Parathyroid adenoma (tissue), 2 donors: ENCODE measurements around the gene FKBP2.

ENCODE experiments used
- H2AFZ ChIP-seq: fragments of 300-600 bp; sonication (generic); one replicate; pipeline ENCODE4 v1.7.0; 2017; ENCODE audit warnings: antibody characterized with exemption, mild to moderate bottlenecking
- H3K27ac ChIP-seq: fragments of 300-600 bp; sonication (generic); one replicate; pipeline ENCODE4 v1.7.0; 2017
- H3K27me3 ChIP-seq: fragments of 300-600 bp; sonication (generic); one replicate; pipeline ENCODE4 v1.7.0; 2017; ENCODE audit warnings: low read length; ENCODE audit not compliant: control insufficient read depth, insufficient read depth
- H3K36me3 ChIP-seq: fragments of 300-600 bp; sonication (generic); one replicate; pipeline ENCODE4 v1.7.0; 2017; ENCODE audit warnings: low read length; ENCODE audit not compliant: control insufficient read depth, insufficient read depth
- H3K4me1 ChIP-seq: fragments of 300-600 bp; sonication (generic); one replicate; pipeline ENCODE4 v1.7.0; 2017; ENCODE audit warnings: control low read depth
- H3K4me2 ChIP-seq: fragments of 300-600 bp; sonication (generic); one replicate; pipeline ENCODE4 v1.7.0; 2017; ENCODE audit warnings: low read length
- H3K4me3 ChIP-seq: fragments of 300-600 bp; sonication (generic); one replicate; pipeline ENCODE4 v1.7.0; 2017; ENCODE audit warnings: low read depth, low read length
- H3K79me2 ChIP-seq: fragments of 300-600 bp; sonication (generic); one replicate; pipeline ENCODE4 v1.7.0; 2017; ENCODE audit warnings: control low read depth
- H3K9ac ChIP-seq: fragments of 300-600 bp; sonication (generic); one replicate; pipeline ENCODE4 v1.7.0; 2017; ENCODE audit warnings: mild to moderate bottlenecking
- H3K9me3 ChIP-seq: fragments of 300-600 bp; sonication (generic); one replicate; pipeline ENCODE4 v1.7.0; 2017; ENCODE audit warnings: low read length; ENCODE audit not compliant: control insufficient read depth
- TF ChIP-seq, protein P1 (sequence below): fragments of 300-600 bp; sonication (generic); IDR thresholded peaks from one replicate; pipeline ENCODE4 v1.7.0; 2017; ENCODE audit warnings: antibody characterized with exemption, mild to moderate bottlenecking
- donor health status: primary hyperparathyroidism.

Gene FKBP2

DNA sequence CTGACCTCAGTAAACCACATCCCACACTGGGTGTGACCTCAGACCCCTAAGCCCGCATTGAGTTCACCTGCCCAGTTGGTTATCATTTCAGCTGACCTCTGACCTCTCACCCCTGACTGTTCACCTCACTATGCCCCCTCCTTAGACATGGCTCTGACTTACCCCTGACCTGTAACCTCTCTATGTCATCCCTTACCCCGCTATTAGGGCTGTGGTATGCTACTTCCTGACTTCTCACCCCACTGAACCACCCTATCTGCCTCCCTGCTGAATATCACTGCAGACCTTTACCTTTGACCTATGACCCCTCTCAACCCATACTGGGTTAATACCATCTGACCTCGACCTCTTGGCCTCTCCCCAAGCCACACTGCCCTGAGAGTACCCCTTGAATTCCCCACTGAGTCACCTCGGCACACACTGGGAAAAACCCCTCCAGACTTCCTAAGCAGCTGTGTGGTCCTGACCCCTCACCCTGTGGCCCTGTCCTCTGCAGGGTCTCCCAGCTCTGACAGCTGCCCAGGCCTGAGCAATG, 18.7 kb downstream of the FKBP2 start:
- H3K27ac ChIP-seq, result no peak overlapping the region
- H3K4me2 ChIP-seq, result no peak overlapping the region
- no peak overlapping the region for H3K4me3 ChIP-seq
- no peak overlapping the region for H3K9ac ChIP-seq
- H3K4me1 ChIP-seq, result peaks cover 18% of the 10 kb centered on the region
- H2AFZ ChIP-seq, result no peak overlapping the region
- H3K27me3 ChIP-seq, result no peaks in the 10 kb centered on the region
- no peaks in the 10 kb centered on the region for H3K36me3 ChIP-seq
- TF ChIP-seq, protein P1, sequence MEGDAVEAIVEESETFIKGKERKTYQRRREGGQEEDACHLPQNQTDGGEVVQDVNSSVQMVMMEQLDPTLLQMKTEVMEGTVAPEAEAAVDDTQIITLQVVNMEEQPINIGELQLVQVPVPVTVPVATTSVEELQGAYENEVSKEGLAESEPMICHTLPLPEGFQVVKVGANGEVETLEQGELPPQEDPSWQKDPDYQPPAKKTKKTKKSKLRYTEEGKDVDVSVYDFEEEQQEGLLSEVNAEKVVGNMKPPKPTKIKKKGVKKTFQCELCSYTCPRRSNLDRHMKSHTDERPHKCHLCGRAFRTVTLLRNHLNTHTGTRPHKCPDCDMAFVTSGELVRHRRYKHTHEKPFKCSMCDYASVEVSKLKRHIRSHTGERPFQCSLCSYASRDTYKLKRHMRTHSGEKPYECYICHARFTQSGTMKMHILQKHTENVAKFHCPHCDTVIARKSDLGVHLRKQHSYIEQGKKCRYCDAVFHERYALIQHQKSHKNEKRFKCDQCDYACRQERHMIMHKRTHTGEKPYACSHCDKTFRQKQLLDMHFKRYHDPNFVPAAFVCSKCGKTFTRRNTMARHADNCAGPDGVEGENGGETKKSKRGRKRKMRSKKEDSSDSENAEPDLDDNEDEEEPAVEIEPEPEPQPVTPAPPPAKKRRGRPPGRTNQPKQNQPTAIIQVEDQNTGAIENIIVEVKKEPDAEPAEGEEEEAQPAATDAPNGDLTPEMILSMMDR, result no peak
- H3K79me2 ChIP-seq, result no peaks in the 10 kb centered on the region
- no peaks in the 10 kb centered on the region for H3K9me3 ChIP-seq

DNA sequence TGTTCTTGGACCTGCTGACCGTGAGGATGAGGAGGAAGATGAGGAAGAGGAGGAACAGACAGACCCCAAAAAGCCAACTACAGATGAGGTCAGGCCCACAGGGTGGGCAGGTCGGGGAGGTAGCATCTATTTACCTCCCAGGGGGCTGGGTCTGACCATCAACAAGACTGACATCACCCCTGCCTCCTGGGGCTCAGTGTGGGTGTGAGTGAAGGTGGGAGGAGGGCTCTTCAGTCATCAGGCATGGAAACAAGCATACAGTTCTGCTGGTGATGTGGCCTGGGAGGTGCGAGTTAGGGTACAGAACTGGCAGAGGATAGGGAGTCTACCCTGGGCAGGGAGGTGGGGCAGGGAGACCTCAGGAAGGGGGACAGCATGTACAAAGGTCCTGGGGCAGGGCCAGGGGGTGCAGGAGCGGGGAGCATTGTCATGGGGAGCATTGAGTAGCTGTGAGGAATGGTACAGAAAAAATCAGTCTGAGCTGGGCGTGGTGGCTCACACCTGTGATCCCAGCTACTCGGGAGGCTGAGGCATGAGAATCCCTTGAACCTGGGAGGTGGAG, 19.3 kb downstream of the FKBP2 start:
- no peaks in the 10 kb centered on the region for H3K36me3 ChIP-seq
- TF ChIP-seq, protein P1, result no peak

DNA sequence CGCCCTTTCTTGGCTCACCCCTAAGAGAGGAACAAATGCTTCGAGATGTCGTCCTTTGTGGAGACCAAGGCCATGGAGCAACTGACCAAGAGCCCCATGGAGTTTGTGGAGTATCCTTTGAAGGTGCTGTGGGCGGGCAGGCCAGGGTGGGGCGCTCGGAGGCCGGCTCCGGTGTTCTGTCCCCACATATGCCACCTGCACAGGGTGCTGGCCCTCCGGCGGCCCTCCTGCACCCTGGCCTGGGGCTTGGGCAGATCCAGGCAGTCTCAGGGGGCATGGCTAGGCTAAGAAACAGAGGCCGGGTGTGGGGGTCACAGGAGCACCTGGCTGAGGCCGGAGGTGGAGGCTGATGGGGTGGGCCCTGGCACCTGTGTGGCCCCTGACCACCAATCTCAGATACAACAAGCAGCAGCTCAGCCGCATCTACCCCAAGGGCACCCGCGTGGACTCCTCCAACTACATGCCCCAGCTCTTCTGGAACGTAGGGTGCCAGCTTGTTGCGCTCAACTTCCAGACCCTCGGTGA, 20.7 kb downstream of the FKBP2 start:
- no peak overlapping the region for H3K4me2 ChIP-seq
- TF ChIP-seq, protein P1, result no peak

More for the DNA sequence above, 19.3 kb downstream of the FKBP2 start:
- H3K4me2 ChIP-seq, result no peak overlapping the region
- no peak overlapping the region for H3K27ac ChIP-seq
- no peak overlapping the region for H2AFZ ChIP-seq
- no peak overlapping the region for H3K4me3 ChIP-seq
- H3K9me3 ChIP-seq, result no peaks in the 10 kb centered on the region
- H3K79me2 ChIP-seq, result no peaks in the 10 kb centered on the region
- no peak overlapping the region for H3K9ac ChIP-seq
- no peaks in the 10 kb centered on the region for H3K27me3 ChIP-seq
- H3K4me1 ChIP-seq, result peaks cover 12% of the 10 kb centered on the region

DNA sequence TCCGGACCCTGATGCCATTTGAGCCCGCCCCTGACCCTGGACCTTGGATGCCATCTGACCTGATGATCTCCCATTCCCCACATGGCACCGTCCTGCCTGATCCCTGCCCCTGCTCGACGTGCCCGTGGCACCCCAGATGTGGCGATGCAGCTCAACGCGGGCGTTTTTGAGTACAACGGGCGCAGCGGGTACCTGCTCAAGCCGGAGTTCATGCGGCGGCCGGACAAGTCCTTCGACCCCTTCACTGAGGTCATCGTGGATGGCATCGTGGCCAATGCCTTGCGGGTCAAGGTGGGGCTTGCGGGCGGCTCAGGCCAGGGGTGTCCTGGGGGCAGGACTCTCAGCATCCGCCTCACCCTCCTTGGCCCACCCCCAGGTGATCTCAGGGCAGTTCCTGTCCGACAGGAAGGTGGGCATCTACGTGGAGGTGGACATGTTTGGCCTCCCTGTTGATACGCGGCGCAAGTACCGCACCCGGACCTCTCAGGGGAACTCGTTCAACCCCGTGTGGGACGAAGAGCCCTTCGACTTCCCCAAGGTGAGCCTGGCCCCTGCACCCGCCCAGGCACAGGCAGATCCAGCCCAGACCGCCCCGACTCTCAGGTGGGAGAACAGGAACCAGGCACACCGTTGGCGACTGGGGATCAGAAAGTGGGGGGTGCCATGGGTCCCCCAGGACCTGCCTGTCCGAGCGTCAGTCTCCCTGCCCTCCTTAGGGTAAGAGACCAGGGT, 21.5 kb downstream of the FKBP2 start:
- Histone ChIP-seq H3K79me2 (no peaks in the 10 kb centered on the region), H3K4me1 (no peaks in the 10 kb centered on the region), H3K4me2 (no peak overlapping the region), H3K4me3 (no peak overlapping the region), H3K9ac (no peak overlapping the region), H3K9me3 (no peaks in the 10 kb centered on the region), H3K27me3 (no peaks in the 10 kb centered on the region), H3K36me3 (no peaks in the 10 kb centered on the region), H2AFZ (no peak overlapping the region), H3K27ac (no peak overlapping the region)
- TF ChIP-seq, protein P1, result no peak

More for the DNA sequence above, 20.7 kb downstream of the FKBP2 start:
- no peaks in the 10 kb centered on the region for H3K36me3 ChIP-seq
- no peaks in the 10 kb centered on the region for H3K4me1 ChIP-seq
- no peak overlapping the region for H2AFZ ChIP-seq
- no peaks in the 10 kb centered on the region for H3K79me2 ChIP-seq
- H3K4me3 ChIP-seq, result no peak overlapping the region
- no peak overlapping the region for H3K9ac ChIP-seq
- no peaks in the 10 kb centered on the region for H3K9me3 ChIP-seq
- no peak overlapping the region for H3K27ac ChIP-seq
- no peaks in the 10 kb centered on the region for H3K27me3 ChIP-seq
